CD4-positive, alpha-beta T cell treated with Interleukin-12 subunit alpha and Interleukin-12 subunit beta, for 1 hour (primary cell): ENCODE data around the gene ZSWIM5.
A peak's percentile ranks its signal among the peaks of the same experiment; 100 is the strongest.
"Not testable (repeated sequence)": the region's sequence is repeated elsewhere in the genome, so short reads cannot be mapped to it uniquely, and the experiment has no call there.

Experiments
- DNase-seq: peaks from one replicate; pipeline ENCODE4 v3.0.0-alpha.2; 2020

ZSWIM5 gene

GRCh38 chr1:45079533-45079932 lies 126.9 kb downstream of the ZSWIM5 start:
- no peak for DNase-seq

- not testable (repeated sequence) for DNase-seq
Measured at GRCh38 chr1:45076959-45077358, 129.4 kb downstream of the ZSWIM5 start.

GRCh38 chr1:45071567-45071966 lies 134.8 kb downstream of the ZSWIM5 start:
- no peak for DNase-seq

- no peak for DNase-seq
Measured at GRCh38 chr1:45067806-45068205, 138.6 kb downstream of the ZSWIM5 start.

GRCh38 chr1:45065083-45065482 lies 141.3 kb downstream of the ZSWIM5 start:
- no peak for DNase-seq

GRCh38 chr1:45062463-45062862 lies 143.9 kb downstream of the ZSWIM5 start:
- not testable (repeated sequence) for DNase-seq

GRCh38 chr1:45059829-45060228 lies 146.6 kb downstream of the ZSWIM5 start:
- no peak for DNase-seq

- no peak for DNase-seq
Measured at GRCh38 chr1:45057542-45057941, 148.9 kb downstream of the ZSWIM5 start.

- peak; percentile 6 for DNase-seq
Measured at GRCh38 chr1:45051005-45051772, 155.2 kb downstream of the ZSWIM5 start.

- DNase-seq = no peak
Measured at GRCh38 chr1:45047032-45047431, 159.4 kb downstream of the ZSWIM5 start.

GRCh38 chr1:45044916-45045315 lies 161.5 kb downstream of the ZSWIM5 start:
- no peak for DNase-seq

- DNase-seq = no peak
Measured at GRCh38 chr1:45043094-45043493, 163.3 kb downstream of the ZSWIM5 start.

GRCh38 chr1:45040297-45040696 lies 166.1 kb downstream of the ZSWIM5 start:
- no peak for DNase-seq

- DNase-seq = no peak
Measured at GRCh38 chr1:45038661-45039364, 167.6 kb downstream of the ZSWIM5 start.

GRCh38 chr1:45038240-45038639 lies 168.2 kb downstream of the ZSWIM5 start:
- no peak for DNase-seq

- no peak for DNase-seq
Measured at GRCh38 chr1:45037456-45037855, 168.9 kb downstream of the ZSWIM5 start.

- DNase-seq = no peak
Measured at GRCh38 chr1:45035631-45036301, 170.6 kb downstream of the ZSWIM5 start.

GRCh38 chr1:45033356-45033755 lies 173.0 kb downstream of the ZSWIM5 start:
- DNase-seq = no peak

GRCh38 chr1:45032837-45033236 lies 173.6 kb downstream of the ZSWIM5 start:
- no peak for DNase-seq

- DNase-seq = no peak
Measured at GRCh38 chr1:45026446-45026845, 180.0 kb downstream of the ZSWIM5 start.

GRCh38 chr1:45023663-45024062 lies 182.7 kb downstream of the ZSWIM5 start:
- no peak for DNase-seq

- DNase-seq = peak; percentile 62
Measured at GRCh38 chr1:45018599-45019230, 187.7 kb downstream of the ZSWIM5 start.

- no peak for DNase-seq
Measured at GRCh38 chr1:45016767-45017166, 189.6 kb downstream of the ZSWIM5 start.
